GM12872 (cell line): ENCODE measurements around the gene VMAC.

Experiments
- CTCF ChIP-seq: IDR thresholded peaks from 3 replicates; pipeline ENCODE4 v1.5.1; 2011; ENCODE audit warnings: low read depth, mild to moderate bottlenecking, low read length, moderate library complexity; ENCODE audit not compliant: insufficient read depth

The VMAC gene

GRCh38 chr19:5940260-5941208 lies 35.9 kb downstream of the VMAC start:
- no peak for TF ChIP-seq CTCF

GRCh38 chr19:5941673-5942072 lies 37.0 kb downstream of the VMAC start:
- no peak for TF ChIP-seq CTCF

- TF ChIP-seq CTCF: no peak
Observed at GRCh38 chr19:5943045-5943444, 38.4 kb downstream of the VMAC start.

GRCh38 chr19:5943623-5944022 lies 39.0 kb downstream of the VMAC start:
- no peak for TF ChIP-seq CTCF

GRCh38 chr19:5947435-5947834 lies 42.8 kb downstream of the VMAC start:
- TF ChIP-seq CTCF: no peak

GRCh38 chr19:5948752-5949564 lies 44.3 kb downstream of the VMAC start:
- TF ChIP-seq CTCF: no peak

GRCh38 chr19:5949792-5950305 lies 45.2 kb downstream of the VMAC start:
- TF ChIP-seq CTCF: no peak
